ENCODE data around the gene TECTA. TPM values are rescaled to one million over a fixed set of nuclear protein-coding genes. Genes with fewer than 3 reads are reported as not detected.

TECTA gene
- total RNA-seq, 2 experiments from 2014 or later = 0.25 TPM

GRCh38 chr11:121122328-121122727, 21.3 kb downstream of the TECTA start:
- no peaks in the 10 kb centered on the region for H3K27me3 Mint-ChIP-seq
- peaks cover 7% of the 10 kb centered on the region for H3K9me3 Mint-ChIP-seq
- H3K4me3 Mint-ChIP-seq = no peak overlapping the region
- no peaks in the 10 kb centered on the region for H3K36me3 Mint-ChIP-seq (ENCODE audit: low read depth)
- no peak for DNase-seq
- ChIA-PET POLR2A (no interaction called here), CTCF (interaction anchor here (0.6 kb wide), 1 partner anchor 190 kb away, joined by 3 read pairs; no protein-coding TSS in a partner anchor)
- H3K4me1 Mint-ChIP-seq = no peaks in the 10 kb centered on the region
- H3K27ac Mint-ChIP-seq = no peak overlapping the region

DNA sequence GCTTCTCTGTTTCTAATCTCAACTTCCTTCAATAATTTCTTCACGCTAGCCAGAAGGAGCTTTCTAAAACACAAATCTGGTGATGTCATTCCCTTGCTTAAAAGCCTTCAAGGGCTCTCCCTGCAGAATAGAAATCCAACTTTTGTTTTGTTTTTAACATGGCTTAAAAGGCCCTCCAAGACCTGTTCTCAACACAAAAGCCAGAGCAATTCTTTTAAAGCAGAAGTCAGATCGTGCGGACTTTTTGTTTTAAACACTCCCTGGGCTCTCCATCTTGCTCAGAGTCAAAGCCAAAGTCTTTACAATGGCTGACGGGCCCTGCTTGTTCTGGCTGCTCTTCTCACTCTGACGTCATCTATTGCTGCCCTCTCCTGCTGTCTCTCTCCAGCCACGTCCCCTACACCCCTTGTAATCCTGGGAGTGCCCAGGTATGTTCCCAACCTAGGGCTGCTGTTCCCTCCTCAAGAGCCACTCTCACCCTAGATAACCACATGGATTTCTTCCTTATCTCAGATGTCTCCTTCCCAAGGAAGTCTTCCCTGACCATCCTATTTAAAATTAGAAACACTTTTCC, 22.5 kb downstream of the TECTA start:
- Mint-ChIP-seq H3K27me3 (no peaks in the 10 kb centered on the region), H3K9me3 (peaks cover 7% of the 10 kb centered on the region), H3K27ac (no peak overlapping the region), H3K4me1 (no peaks in the 10 kb centered on the region), H3K36me3 (ENCODE audit: low read depth) (no peaks in the 10 kb centered on the region), H3K4me3 (no peak overlapping the region)
- no peak for DNase-seq
- CTCF ChIA-PET = interaction anchor here (1.1 kb wide), 1 partner anchor 13 kb away, joined by 3 read pairs; no protein-coding TSS in a partner anchor
- POLR2A ChIA-PET = no interaction called here

- no peaks in the 10 kb centered on the region for H3K4me1 Mint-ChIP-seq
Measured at GRCh38 chr11:121127809-121128208, 26.8 kb downstream of the TECTA start.

DNA sequence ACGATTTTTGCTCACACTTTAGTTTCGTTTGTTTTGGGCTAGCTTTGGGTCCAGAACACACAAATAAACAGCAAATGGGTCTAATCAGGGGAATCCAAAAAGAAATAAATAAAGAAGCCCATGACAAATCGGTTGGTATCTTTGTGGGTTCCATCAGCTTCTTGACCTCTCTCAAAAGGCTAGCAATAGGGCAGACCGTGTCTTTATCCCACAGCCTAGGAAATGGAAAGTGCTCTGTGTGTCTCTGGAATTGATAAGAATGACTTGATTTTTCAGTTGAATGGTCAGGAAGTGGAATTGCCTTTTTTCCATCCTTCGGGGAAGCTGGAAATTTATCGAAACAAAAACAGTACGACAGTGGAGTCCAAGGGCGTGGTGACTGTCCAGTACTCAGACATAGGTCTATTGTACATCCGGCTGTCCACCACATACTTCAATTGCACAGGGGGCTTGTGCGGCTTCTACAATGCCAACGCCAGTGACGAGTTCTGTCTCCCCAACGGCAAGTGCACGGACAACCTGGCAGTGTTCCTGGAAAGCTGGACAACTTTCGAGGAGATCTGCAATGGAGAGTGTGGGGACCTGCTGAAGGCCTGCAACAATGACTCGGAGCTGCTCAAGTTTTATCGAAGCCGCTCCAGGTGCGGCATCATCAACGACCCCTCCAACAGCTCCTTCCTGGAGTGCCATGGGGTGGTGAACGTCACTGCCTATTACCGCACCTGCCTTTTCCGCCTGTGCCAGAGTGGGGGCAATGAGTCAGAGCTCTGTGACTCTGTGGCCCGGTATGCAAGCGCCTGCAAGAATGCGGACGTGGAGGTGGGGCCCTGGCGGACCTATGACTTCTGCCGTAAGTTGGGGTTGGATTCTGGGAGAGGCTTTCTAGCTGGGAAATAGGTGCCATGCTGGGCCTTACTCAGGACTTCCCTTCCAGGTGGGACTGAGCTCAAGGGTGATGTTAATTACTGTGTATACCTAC, 28.6 kb downstream of the TECTA start:
- Mint-ChIP-seq H3K9me3 (no peaks in the 10 kb centered on the region), H3K27me3 (no peaks in the 10 kb centered on the region), H3K27ac (no peak overlapping the region), H3K4me1 (no peaks in the 10 kb centered on the region), H3K4me3 (no peak overlapping the region), H3K36me3 (ENCODE audit: low read depth) (no peaks in the 10 kb centered on the region)
- ChIA-PET POLR2A (no interaction called here), CTCF (interaction anchor here (1.1 to 1.8 kb wide), 2 partner anchors 23 to 32 kb away, joined by 3 to 4 read pairs; no protein-coding TSS in a partner anchor)
- no peak for DNase-seq

More at GRCh38 chr11:121127809-121128208, 26.8 kb downstream of the TECTA start:
- POLR2A ChIA-PET = no interaction called here
- Mint-ChIP-seq H3K27ac (no peak overlapping the region), H3K27me3 (no peaks in the 10 kb centered on the region), H3K36me3 (ENCODE audit: low read depth) (no peaks in the 10 kb centered on the region), H3K9me3 (peaks cover 2% of the 10 kb centered on the region), H3K4me3 (no peak overlapping the region)
- DNase-seq = no peak
- CTCF ChIA-PET = no interaction called here

DNA sequence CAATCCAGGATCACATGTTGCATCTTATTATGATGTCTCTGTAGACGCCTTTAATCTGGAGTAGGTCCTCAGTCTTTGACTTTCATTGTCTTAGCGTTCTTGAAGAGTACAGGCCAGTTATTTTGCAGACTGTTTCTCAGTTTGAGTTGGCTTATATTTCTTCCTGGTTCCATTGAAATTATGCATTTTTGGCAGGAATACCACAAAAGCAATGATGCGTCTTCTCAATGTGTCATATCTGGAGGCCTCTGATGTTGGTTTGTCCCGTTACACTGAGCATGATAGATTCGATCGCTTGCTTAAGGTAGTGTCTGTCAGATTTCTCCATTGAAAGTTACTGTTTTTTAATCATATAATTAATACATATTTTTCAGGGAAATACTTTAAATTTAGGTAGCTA, 30.6 kb downstream of the TECTA start:
- DNase-seq = no peak
- no peak overlapping the region for H3K27ac Mint-ChIP-seq
- H3K9me3 Mint-ChIP-seq = no peaks in the 10 kb centered on the region
- H3K4me1 Mint-ChIP-seq = no peaks in the 10 kb centered on the region
- ChIA-PET POLR2A (no interaction called here), CTCF (no interaction called here)
- no peaks in the 10 kb centered on the region for H3K27me3 Mint-ChIP-seq
- H3K4me3 Mint-ChIP-seq = no peak overlapping the region
- H3K36me3 Mint-ChIP-seq (ENCODE audit: low read depth) = no peaks in the 10 kb centered on the region

- Mint-ChIP-seq H3K4me3 (no peak overlapping the region), H3K9me3 (no peaks in the 10 kb centered on the region), H3K27me3 (no peaks in the 10 kb centered on the region), H3K36me3 (ENCODE audit: low read depth) (no peaks in the 10 kb centered on the region), H3K27ac (no peak overlapping the region), H3K4me1 (no peaks in the 10 kb centered on the region)
- CTCF ChIA-PET = no interaction called here
- no peak for DNase-seq
- POLR2A ChIA-PET = no interaction called here
Measured at GRCh38 chr11:121132211-121132976, 31.4 kb downstream of the TECTA start.

DNA sequence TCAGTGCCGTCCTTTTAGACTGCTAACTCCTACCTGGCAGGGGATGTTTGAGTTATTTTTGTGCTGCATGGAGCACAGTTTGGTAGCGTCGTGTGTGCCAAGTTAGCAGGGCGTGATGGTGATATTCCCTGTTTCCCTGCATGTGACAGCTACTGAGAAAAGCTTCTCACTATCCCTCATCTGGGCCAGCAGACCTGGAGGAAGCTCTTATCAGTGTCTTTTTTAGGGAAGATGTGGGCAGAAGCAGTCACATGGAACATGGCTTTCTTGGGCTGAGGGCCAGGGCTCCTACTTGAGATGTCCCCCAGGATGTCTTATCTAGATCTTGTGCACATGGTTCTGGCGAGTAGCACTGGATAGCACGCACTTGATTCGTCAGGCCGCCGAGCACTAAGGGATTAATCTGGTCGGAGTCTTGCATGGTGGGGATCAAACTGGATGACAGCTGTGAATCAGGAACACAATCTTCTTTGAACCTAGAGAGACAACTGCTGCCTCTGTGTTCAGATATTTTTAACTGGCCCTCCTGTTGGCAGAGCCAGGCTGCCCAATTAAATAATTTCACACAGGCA, 33.8 kb downstream of the TECTA start:
- no peak overlapping the region for H3K27ac Mint-ChIP-seq
- no peaks in the 10 kb centered on the region for H3K27me3 Mint-ChIP-seq
- H3K9me3 Mint-ChIP-seq = no peaks in the 10 kb centered on the region
- no peaks in the 10 kb centered on the region for H3K36me3 Mint-ChIP-seq (ENCODE audit: low read depth)
- no peaks in the 10 kb centered on the region for H3K4me1 Mint-ChIP-seq
- POLR2A ChIA-PET = no interaction called here
- CTCF ChIA-PET = no interaction called here
- no peak for DNase-seq
- no peak overlapping the region for H3K4me3 Mint-ChIP-seq

GRCh38 chr11:121137005-121137404, 36.0 kb downstream of the TECTA start:
- ChIA-PET CTCF (no interaction called here), POLR2A (no interaction called here)
- no peaks in the 10 kb centered on the region for H3K36me3 Mint-ChIP-seq (ENCODE audit: low read depth)
- H3K4me3 Mint-ChIP-seq = no peak overlapping the region
- H3K4me1 Mint-ChIP-seq = no peaks in the 10 kb centered on the region
- no peak overlapping the region for H3K27ac Mint-ChIP-seq
- no peaks in the 10 kb centered on the region for H3K27me3 Mint-ChIP-seq
- DNase-seq = no peak
- H3K9me3 Mint-ChIP-seq = no peaks in the 10 kb centered on the region

DNA sequence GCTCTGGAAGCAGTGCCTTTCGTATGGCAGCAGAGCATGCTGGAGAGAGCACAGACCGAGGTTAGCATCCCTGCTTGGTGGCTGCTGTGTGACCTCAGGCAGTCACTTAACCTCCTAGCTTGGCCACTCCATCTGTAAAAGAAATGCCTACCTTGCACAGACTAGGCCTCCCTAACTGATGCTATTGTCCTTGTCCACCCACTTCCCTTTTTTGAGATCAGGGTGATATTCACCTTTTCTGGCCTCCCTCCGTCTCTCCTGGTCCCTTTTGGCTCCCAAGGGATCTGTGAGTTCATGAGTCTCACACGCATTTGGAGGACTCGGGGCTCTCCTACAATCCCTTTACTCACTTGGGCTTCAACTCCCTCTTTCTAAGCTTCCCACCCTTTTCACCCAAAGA, 37.2 kb downstream of the TECTA start:
- Mint-ChIP-seq H3K9me3 (no peaks in the 10 kb centered on the region), H3K36me3 (ENCODE audit: low read depth) (no peaks in the 10 kb centered on the region), H3K27ac (no peak overlapping the region), H3K4me3 (no peak overlapping the region), H3K4me1 (no peaks in the 10 kb centered on the region), H3K27me3 (no peaks in the 10 kb centered on the region)
- ChIA-PET POLR2A (no interaction called here), CTCF (interaction anchor here (1.7 kb wide), 1 partner anchor 14 kb away, joined by 4 read pairs; no protein-coding TSS in a partner anchor)
- no peak for DNase-seq

GRCh38 chr11:121140369-121140768, 39.3 kb downstream of the TECTA start:
- Mint-ChIP-seq H3K4me3 (no peak overlapping the region), H3K27me3 (no peaks in the 10 kb centered on the region), H3K27ac (no peak overlapping the region), H3K9me3 (no peaks in the 10 kb centered on the region), H3K36me3 (ENCODE audit: low read depth) (no peaks in the 10 kb centered on the region), H3K4me1 (no peaks in the 10 kb centered on the region)
- CTCF ChIA-PET = no interaction called here
- DNase-seq = no peak
- POLR2A ChIA-PET = no interaction called here

GRCh38 chr11:121141066-121141465, 40.0 kb downstream of the TECTA start:
- no peaks in the 10 kb centered on the region for H3K4me1 Mint-ChIP-seq
- no peaks in the 10 kb centered on the region for H3K36me3 Mint-ChIP-seq (ENCODE audit: low read depth)
- DNase-seq = no peak
- CTCF ChIA-PET = no interaction called here
- no peaks in the 10 kb centered on the region for H3K27me3 Mint-ChIP-seq
- no peaks in the 10 kb centered on the region for H3K9me3 Mint-ChIP-seq
- POLR2A ChIA-PET = no interaction called here
- H3K4me3 Mint-ChIP-seq = no peak overlapping the region
- no peak overlapping the region for H3K27ac Mint-ChIP-seq

DNA sequence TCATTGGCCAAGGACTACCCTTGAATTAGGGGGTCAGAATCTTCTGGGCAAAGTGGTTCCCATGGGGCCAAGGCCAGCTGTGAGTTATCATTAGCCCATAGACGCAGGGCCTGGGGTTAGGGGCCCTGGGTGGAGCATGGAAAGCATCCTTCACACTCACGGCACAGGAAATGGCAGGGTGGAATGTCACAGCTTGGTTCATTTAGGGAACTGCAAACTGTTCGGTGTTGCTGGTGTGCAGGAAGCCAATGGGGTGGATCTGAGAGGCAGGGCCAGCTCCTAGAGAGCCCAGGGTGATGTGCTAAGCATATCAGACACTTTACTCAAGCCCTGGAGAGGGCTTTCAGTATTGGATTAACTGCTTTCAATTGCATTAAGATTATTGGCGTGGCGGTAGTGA, 42.9 kb downstream of the TECTA start:
- Mint-ChIP-seq H3K27ac (no peak overlapping the region), H3K36me3 (ENCODE audit: low read depth) (no peaks in the 10 kb centered on the region), H3K4me3 (no peak overlapping the region), H3K4me1 (no peaks in the 10 kb centered on the region), H3K27me3 (no peaks in the 10 kb centered on the region), H3K9me3 (no peaks in the 10 kb centered on the region)
- ChIA-PET CTCF (no interaction called here), POLR2A (no interaction called here)
- no peak for DNase-seq

GRCh38 chr11:121144723-121145122, 43.7 kb downstream of the TECTA start:
- POLR2A ChIA-PET = no interaction called here

More at GRCh38 chr11:121144723-121145122, 43.7 kb downstream of the TECTA start:
- no peak overlapping the region for H3K4me3 Mint-ChIP-seq
- H3K4me1 Mint-ChIP-seq = no peaks in the 10 kb centered on the region
- no peak overlapping the region for H3K27ac Mint-ChIP-seq
- no peaks in the 10 kb centered on the region for H3K27me3 Mint-ChIP-seq
- no peak for DNase-seq
- no peaks in the 10 kb centered on the region for H3K9me3 Mint-ChIP-seq
- CTCF ChIA-PET = no interaction called here
- H3K36me3 Mint-ChIP-seq (ENCODE audit: low read depth) = no peaks in the 10 kb centered on the region
